ENCODE measurements around the gene TMEM185B.
"Not testable (repeated sequence)": the region's sequence is repeated elsewhere in the genome, so short reads cannot be mapped to it uniquely, and the experiment has no call there.

The TMEM185B gene
- long read RNA-seq, donor 1, transcript TMEM185B-201 (1 exons, 2,131 nt), result major isoform, 32 of 32 reads
- long read RNA-seq, donor 1, partial matches to known transcripts, result 0 of 32 reads
- long read RNA-seq, donor 1, other reads (novel, unspliced or antisense), result 0 of 32 reads
- long read RNA-seq, donor 2, transcript TMEM185B-201 (1 exons, 2,131 nt), result major isoform, 16 of 16 reads
- long read RNA-seq, donor 2, partial matches to known transcripts, result 0 of 16 reads
- long read RNA-seq, donor 2, other reads (novel, unspliced or antisense), result 0 of 16 reads
- long read RNA-seq, donor 3, transcript TMEM185B-201 (1 exons, 2,131 nt), result major isoform, 15 of 15 reads
- long read RNA-seq, donor 3, partial matches to known transcripts, result 0 of 15 reads
- long read RNA-seq, donor 3, other reads (novel, unspliced or antisense), result 0 of 15 reads
- long read RNA-seq, donor 4, transcript TMEM185B-201 (1 exons, 2,131 nt), result major isoform, 14 of 14 reads
- long read RNA-seq, donor 4, partial matches to known transcripts, result 0 of 14 reads
- long read RNA-seq, donor 4, other reads (novel, unspliced or antisense), result 0 of 14 reads
- long read RNA-seq, donor 5, transcript TMEM185B-201 (1 exons, 2,131 nt), result major isoform, 20 of 20 reads
- long read RNA-seq, donor 5, partial matches to known transcripts, result 0 of 20 reads
- long read RNA-seq, donor 5, other reads (novel, unspliced or antisense), result 0 of 20 reads
- long read RNA-seq, donor 6, transcript TMEM185B-201 (1 exons, 2,131 nt), result major isoform, 31 of 31 reads
- long read RNA-seq, donor 6, partial matches to known transcripts, result 0 of 31 reads
- long read RNA-seq, donor 6, other reads (novel, unspliced or antisense), result 0 of 31 reads
- long read RNA-seq, donor 7, transcript TMEM185B-201 (1 exons, 2,131 nt), result major isoform, 47 of 47 reads
- long read RNA-seq, donor 7, partial matches to known transcripts, result 0 of 47 reads
- long read RNA-seq, donor 7, other reads (novel, unspliced or antisense), result 0 of 47 reads
- long read RNA-seq, donor 8, transcript TMEM185B-201 (1 exons, 2,131 nt), result major isoform, 20 of 20 reads
- long read RNA-seq, donor 8, partial matches to known transcripts, result 0 of 20 reads
- long read RNA-seq, donor 8, other reads (novel, unspliced or antisense), result 0 of 20 reads

DNA sequence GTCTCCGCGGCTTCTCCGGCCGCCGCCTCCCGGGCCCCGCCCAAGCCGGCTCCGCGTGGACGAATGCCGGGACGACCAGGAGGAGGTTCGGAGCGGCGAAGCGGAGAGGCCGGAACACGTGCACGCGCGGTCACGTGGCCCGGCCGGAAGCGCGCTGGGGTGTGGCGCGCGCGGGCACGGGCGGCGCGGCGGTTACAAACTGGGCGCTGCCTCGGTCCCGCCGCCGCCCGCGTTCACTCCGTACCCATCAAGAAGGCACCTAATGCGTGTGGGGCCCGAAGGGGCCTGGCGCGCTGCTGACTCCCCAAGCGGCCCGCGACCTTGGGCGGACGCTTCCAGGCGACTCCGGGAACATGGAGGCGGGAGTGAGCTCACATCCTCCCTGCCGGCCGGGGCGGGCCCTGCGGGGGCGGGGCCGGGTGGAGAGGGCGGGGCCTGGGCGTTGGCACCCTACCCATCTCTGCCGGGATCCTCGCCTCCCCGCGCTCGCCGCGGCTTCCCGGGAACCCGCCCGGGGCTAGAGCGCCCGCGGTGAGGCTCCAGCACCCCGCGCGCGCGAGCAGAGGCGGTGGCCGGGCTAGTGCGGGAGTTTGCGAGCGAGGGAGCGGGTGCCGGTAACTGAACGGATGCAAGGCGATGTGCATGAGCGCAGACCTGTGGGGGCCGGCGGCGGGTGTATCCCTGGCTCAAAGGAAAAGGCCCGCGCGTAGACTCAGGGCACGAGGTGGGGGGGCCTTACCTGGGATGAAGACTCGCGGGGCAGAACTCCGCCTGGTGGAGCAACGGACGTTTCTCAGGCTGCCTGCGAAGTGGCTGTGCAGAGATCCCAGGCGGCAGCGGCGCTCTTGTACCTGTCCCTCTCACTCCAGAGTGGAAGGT, at the start of gene TMEM185B:
Gene TMEM185B, minus strand, starts transcription at position 367 of the 879 bp plus-strand sequence. CDS start 424 bp downstream, outside the sequence.
- peak; percentile 100 for DNase-seq

DNA sequence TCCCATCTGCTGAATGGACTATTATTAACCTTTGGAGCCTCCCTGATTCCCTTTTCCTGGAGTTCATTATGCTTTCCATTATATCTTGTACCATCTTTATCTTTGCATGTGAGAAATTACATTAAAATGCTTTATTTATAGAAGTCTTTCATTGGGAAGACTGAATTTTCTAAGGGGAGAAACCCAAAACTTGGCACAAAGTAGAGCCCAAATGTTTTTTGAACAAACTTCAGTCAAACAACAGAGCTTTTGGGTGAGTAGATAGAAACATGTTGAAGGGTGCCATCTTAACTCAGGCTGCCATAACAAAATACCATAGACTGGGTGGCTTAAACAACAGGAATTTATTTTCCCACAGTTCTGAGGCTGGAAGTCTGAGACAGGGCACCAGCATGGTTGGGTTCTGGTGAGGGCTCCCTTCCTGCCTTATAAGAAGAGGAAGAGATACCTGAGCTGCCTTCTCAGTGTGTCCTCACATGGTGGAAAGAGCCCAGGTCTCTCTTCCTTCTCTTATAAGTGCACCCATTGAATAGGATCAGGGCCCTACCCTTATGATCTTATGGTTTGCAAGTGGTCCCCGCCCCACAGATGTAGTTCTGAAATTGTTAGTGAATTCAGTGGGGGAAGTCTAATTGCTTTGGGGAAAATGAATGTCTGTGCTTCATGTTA, 48.6 kb upstream of the TMEM185B start:
- DNase-seq, result no peak

DNA sequence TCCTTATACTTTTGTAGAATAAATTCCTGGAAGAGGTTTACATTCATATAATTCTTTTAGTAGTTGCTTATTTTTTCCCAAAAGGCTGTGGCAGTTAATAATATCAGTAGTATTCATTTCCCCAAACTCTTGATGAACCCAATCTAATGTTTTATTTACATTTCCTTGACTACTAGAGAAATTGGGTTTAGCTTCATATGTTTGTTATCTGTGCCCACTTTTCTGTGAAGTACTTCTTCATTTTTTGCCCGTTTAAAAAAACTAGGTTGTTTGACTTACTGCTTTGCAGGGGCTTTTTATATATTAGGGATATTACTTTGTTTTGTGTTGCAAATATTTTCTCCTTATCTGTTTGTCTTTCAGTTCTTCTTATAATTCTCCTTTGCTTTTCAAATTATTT, 46.6 kb upstream of the TMEM185B start:
- no peak for DNase-seq

DNA sequence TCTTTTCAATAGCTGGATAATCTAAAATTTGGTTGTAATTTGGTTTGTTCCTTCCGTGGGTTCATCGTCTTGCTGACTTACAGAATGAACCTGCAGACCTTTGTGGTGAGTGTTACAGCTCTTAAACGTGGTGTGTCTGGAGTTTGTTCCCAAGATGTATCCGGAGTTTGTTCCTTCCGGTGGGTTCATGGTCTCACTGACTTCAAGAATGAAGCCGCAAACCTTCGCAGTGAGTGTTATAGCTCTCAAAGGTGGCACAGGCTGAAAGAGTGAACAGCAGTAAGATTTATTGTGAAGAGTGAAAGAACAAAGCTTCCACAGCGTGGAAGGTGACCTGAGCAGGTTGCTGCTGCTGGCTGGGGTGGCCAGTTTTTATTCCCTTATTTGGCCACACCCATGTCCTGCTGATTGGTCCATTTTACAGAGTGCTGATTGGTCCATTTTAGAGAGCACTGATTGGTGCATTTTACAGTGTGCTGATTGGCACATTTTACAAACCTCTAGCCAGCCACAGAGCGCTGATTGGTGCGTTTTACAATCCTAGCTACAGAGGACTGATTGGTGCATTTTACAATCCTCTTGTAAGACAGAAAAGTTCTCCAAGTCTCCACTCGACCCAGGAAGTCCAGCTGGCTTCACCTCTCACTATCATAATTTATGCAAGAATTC, 46.0 kb upstream of the TMEM185B start:
- no peak for DNase-seq

DNA sequence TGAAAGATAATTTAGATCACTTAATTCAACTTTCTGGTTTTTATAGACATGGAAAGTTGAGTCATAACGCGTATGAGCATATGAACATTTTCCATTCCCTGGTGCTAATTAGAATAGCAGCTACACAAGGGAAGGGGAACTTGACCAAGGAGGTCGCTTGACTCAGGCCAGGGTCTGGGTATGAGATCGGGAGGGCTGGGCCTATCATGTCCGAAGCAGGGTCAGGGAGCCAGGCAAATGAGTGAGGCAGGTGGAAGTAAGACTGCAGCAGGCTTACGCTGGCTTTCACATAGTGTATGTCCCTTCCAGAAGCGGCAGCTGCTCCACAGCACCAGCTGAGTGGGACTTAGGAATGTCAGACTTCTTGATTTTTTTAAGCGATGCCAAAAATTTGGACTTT, 44.1 kb upstream of the TMEM185B start:
- no peak for DNase-seq

DNA sequence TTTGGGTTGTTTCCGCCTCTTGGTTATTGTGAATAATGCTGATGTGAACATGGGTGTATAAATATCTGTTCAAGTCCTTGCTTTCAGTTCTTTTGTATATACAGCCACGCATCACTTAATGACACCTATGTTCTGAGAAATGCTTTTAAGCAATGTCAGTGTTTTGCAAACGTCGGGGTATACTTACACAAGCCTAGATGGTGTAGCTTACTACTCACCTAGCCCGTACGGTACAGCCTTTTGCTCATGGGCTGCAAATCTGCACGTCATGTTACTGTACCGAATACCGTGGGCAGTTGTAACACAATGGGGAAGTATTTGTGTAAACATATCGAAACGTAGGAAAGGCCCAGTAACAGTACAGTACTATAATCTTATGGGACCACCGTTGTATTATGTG, 41.8 kb upstream of the TMEM185B start:
- no peak for DNase-seq

DNA sequence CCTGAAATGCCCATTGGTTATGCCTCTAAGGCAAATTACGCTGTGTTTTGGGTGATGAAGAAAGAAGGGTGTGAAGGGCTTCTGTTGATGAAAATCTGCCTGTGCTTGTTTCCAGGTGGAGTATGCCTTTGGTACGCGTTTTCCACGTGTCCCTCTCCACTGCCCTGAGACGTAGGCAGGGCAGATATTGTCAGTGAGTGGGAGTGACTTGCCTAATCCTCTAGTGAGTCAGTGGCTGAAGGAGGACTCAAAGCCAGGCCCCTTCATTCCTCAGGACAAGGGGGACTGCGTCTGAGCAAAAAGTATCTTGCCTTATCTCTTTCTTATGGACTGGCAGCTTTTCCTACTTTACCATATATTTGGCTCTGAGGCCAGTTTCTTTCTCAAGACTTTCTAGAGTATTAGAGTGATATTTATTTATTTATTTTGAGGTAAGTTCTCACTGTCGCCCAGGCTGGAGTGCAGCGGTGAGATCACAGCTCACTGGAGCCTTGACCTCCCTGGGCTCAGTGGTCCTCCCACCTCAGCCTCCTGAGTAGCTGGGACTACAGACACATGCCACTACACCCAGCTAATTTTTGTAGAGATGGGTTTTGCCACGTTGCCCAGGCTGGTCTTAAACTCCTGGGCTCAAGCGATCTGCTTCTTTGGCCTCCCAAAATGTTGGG, 39.7 kb upstream of the TMEM185B start:
- DNase-seq, result no peak

DNA sequence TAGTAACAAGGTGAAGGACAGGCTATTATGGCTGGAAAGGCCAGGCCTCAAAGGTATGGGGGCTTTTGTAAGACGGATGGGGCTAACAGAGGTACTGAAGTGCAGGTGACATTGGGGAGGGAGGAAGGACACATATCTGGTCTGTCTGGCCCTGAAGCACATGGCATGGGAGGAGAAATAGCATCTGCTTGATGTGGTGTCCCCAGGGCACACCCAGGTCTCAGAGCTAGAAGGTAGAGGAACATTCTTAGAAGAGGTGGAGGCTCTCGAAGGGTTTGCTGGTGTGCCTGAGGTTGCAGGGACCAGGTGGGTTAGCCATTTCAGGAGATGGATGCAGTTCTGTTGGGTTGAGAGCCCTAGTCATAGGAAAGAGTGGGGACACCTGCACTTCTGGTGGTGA, 39.0 kb upstream of the TMEM185B start:
- DNase-seq, result no peak

DNA sequence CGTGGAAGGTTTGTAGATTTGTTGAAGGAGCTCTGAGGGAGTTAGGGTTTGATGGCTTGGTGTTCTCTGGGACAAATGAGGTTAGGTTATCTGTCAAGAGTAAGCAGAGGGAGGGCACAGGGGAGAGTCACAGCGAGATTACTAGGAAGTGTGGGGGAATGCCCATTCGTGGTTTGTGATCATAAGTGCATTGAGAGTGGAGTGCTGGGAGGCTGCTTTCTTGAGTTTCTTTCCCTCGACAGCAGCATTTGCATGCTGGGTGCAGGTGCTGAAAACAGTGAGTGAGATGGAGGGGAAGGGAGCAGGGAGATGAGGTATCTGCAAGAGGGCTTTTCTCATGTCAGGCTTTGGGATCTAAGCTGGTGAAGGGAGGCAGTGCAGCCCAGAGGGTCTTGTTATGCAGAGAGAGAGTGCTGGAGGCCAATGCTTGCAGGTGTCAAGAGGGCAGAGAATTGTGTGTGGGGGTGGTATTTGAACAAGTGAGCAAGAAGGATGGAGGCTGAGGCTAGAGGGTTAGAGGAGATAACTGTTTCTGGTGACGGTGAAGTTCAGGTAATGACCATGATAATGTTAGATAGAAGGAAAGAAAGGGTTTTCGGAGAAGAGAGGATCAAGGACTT, 38.3 kb upstream of the TMEM185B start:
- DNase-seq, result no peak

DNA sequence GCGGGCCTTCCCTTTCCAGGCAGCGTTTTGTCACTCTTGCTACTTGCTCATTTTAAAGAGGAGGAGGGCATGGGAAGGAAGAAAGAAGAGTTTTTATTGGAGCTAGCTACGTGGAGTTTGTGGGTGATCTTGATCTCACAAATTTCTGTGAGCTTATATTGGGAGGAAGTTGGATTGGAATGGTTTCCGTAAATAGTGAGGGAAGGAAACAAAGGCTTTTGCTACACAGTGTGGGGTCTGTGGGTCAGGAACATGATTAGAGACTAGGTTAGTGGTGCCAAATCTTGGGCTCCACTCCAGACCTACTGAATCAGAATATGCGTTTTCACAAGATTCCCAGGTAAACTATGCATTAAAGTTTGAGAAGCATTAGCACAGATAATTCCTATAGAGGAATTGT, 37.5 kb upstream of the TMEM185B start:
- no peak for DNase-seq

DNA sequence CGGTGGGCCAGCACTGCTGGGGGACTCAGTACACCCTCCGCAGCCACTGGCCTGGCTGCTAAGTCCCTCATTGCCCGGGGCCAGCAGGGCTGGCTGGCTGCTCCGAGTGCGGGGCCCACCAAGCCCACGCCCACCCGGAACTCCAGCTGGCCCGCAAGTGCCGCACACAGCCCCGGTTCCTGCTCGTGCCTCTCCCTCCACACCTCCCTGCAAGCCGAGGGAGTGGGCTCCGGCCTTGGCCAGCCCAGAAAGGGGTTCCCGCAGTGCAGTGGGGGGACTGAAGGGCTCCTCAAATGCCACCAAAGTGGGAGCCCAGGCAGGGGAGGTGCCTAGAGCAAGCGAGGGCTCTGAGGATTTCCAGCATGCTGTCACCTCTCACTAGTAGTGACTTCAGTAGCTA, 36.7 kb upstream of the TMEM185B start:
- not testable (repeated sequence) for DNase-seq

DNA sequence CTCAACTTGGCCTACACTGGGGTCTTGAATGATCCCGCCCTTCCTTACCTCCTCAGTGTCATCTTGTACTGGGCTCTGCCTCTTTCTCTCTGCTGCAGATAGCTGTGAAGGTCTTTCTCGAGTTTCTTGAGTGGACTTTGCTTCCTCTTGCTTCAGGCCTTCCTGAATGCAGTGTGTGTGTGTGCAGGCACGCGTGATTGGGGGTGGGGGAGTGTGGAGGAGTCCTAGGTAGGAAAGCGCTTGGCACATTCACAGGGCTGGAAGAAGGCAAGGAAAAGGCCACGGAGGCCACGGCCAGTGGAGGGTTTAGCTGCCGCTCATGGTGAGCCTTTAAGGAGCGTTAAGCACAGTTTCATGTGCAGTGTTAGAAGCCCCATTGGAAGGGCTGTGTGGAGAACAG, 35.0 kb upstream of the TMEM185B start:
- DNase-seq, result no peak

DNA sequence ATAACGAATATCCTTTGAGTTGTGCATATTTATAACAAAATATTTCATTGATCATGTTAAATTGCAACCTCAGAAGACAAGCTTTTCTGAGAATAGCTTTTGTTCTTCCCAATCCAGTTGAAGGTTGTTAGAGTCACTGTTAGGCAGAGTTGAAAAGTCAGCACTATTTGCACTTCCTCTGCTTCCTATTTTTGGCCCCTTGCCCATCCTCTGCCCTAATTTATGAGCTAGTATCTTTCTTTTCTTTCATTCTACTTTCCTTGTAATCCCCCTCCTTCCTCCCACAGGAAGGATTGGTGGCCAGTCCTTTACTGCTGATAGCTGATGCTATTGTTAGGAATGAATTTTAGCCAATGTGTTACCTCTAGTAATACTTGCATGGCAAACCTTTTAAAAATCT, 34.3 kb upstream of the TMEM185B start:
- DNase-seq, result no peak

DNA sequence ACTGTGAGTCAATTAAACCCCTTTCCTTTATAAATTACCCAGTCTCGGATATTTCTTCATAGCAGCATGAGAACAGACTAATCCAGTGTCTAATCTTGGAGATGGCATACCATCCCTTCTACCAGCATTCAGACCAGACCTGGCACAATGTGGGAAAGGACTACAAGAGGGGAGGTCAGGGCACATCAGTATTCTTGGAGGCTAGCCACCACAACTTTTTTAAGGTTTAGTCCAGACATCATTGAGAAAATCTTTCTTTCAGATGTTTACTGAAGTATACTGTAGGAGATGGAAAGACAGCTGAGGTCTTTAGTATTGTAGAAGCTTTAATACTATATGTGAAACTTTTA, 33.4 kb upstream of the TMEM185B start:
- DNase-seq, result no peak

DNA sequence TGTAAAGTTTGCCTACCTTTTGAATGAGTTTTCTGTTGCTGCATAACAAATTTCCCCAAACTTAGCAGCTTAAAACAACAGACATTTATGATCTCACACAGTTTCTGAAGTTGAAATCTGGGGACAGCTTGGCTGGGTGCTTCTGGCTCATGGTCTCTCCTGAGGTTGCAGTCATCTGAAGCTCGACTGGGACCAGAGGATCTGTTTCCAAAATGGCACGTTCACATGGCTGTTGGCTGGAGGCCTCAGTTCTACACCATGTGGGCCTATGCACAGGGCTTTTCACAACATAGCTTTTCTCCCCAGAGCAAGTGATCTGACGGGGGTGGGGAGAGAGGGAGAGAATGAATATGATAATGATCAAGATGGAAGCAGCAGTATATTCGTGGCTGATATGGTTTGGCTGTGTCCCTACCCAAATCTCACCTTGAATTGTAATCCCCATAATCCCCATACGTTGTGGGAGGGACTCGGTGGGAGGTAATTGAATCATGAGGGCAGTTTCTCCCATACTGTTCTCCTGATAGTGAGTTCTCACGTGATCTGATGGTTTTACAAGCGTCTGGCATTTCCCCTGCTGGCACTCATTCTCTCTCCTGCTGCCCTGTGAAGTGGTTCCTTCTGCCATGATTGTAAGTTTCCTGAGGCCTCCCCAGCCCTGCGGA, 32.9 kb upstream of the TMEM185B start:
- DNase-seq, result no peak

DNA sequence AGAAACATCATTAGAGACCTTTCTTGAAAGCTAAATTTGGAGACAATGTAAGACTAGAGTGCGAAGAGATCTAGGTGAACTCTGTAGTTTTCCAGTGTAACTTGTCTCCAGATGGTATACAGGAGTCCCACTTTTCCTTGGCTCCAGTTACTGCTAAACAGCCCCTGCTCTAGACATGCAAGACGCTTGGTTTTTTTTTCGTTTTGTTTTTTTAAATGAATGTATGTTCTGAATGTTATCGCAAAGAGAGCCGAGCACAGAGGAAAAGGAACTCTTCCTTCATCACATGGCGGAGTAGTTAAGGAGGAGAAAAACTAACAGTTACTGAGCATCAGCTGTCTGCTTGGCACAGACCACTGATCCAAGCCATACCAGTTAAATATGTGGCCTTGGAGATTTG, 31.9 kb upstream of the TMEM185B start:
- DNase-seq, result no peak

DNA sequence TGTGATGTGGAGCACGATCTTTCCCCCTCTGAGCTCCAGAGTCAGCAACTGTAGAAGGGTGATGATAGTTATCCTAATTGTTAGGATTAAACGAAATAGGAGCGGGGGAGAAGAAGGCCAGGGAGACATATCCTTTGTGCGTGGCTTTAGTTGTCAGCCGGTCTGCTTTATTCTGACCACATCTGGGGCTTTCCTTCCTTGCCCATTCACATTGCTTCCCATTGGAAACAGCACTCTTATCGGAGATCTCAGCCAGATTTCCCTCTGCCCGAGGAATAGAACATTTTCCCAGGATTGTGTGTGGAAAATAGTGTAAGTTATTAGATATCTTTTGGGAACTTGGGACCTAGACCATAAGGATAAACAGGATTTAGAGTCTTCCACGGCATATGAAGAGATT, 31.0 kb upstream of the TMEM185B start:
- no peak for DNase-seq

DNA sequence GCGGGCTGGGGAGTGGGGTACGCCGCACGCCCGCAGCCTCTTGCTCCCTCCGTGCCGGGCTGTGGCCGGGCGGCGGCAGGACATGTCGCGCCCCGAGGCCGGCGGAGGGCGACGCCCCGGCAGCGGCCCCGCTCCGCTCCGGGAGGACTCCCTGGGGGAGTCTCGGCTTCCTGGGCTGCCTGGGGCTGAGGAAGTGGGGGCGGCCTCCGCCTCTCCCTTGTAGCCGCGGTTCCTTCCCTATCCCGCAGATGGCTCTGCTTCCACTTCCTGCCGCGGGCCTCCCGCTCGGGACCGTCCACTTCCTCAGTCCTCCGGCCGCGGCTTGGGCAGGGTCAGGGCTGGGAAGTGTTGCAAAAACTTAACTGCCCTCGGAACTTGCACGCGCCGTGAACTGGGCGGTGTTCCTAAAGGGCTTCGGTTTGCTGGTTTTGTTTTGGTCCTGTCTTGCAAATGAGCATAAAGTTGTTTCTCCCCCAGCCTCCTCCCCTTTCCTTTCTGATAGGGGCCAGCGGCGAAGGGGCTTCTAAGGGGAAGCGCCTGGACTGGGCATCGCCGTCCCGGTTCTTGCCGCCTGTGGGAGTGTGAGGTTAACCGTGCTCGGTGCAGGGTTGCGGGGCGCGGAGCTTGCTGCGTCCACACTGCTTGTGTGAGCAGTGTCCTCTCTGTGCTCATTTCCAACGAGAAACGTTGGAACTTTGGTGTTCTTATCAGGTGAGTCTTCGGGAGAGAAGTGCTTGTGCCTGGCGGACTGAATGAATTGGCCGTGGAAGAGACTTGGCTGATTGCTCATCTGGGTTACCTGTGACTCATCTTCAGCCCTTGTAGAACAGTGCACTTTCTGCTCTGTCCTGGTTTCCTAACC, 30.1 kb upstream of the TMEM185B start:
- peak; percentile 90 for DNase-seq

Data from right kidney (tissue), 9 donors.